B cell (primary cell): Measurements from ENCODE around the gene TOR1AIP2. TPM values are rescaled to one million over a fixed set of nuclear protein-coding genes. Genes with fewer than 3 reads are reported as not detected.

Source experiments
- ATAC-seq: fragments of 200-7000 bp; cut with Tn5 transposase; one replicate; pipeline ENCODE4 v1.10.0; 2021; ENCODE audit warnings: low read depth, mild to moderate bottlenecking, moderate number of reproducible peaks, moderate library complexity
- CTCF ChIA-PET: fragments of 350-600 bp; sonication (Branson Sonifier 250); formaldehyde crosslinking; loops from one replicate; lab custom pipeline; 2021; ENCODE audit warnings: antibody characterized with exemption, inconsistent platforms; lab: Charles Lee
- POLR2A ChIA-PET: fragments of 350-600 bp; sonication (Branson Sonifier 250); formaldehyde crosslinking; loops from one replicate; lab custom pipeline; 2021; ENCODE audit warnings: antibody characterized with exemption; lab: Charles Lee
- DNase-seq: peaks from one replicate; pipeline ENCODE4 v3.0.0; 2013
- H2AFZ ChIP-seq: 2 replicates; pipeline ENCODE4 v1.6.1; 2012; ENCODE audit warnings: mild to moderate bottlenecking, low read depth, low read length; ENCODE audit not compliant: insufficient read depth, poor library complexity, severe bottlenecking
- H3K27ac ChIP-seq, 2 donors: 1 replicate in 1 of 2; 2 replicates in 1 of 2; pipeline ENCODE4 v1.5.1; 2012 to 2013; ENCODE audit warnings: low read length in 2 of 2, mild to moderate bottlenecking in 2 of 2, moderate library complexity in 1 of 2
- H3K27me3 ChIP-seq, 4 experiments: fragments of 200-600 bp in 1 of 4; sonication (generic) in 1 of 4; replicated peaks in 1 of 4; 1 replicate in 2 of 4; 2 replicates in 2 of 4; pipeline versions ENCODE4 v1.6.1 to v1.7.0; 2013 to 2016; ENCODE audit warnings: low read length in 3 of 4, mild to moderate bottlenecking in 2 of 4, mixed read lengths in 1 of 4, moderate library complexity in 1 of 4; ENCODE audit not compliant: insufficient read depth in 4 of 4, control insufficient read depth in 3 of 4; ENCODE audit errors: control extremely low read depth in 1 of 4
- H3K36me3 ChIP-seq, 2 experiments: replicated peaks in 1 of 2; 1 replicate in 1 of 2; 2 replicates in 1 of 2; pipeline versions ENCODE4 v1.6.1 to v1.7.1; 2013; ENCODE audit warnings: low read length in 1 of 2; ENCODE audit not compliant: insufficient read depth in 2 of 2, control insufficient read depth in 1 of 2; ENCODE audit errors: control extremely low read depth in 1 of 2, extremely low read depth in 1 of 2
- H3K4me1 ChIP-seq, 2 donors: fragments of 200-600 bp in 1 of 2; sonication (generic) in 1 of 2; 1 replicate in 1 of 2; 2 replicates in 1 of 2; pipeline versions ENCODE4 v1.5.1 to v1.6.1; 2013 to 2017; ENCODE audit warnings: low read length in 2 of 2; ENCODE audit not compliant: control insufficient read depth in 2 of 2, insufficient read depth in 2 of 2
- H3K4me2 ChIP-seq: replicated peaks from 2 replicates; pipeline ENCODE3; 2012; ENCODE audit warnings: mild to moderate bottlenecking, low read depth, low read length; ENCODE audit not compliant: poor library complexity, severe bottlenecking
- H3K4me3 ChIP-seq, 5 experiments: fragments of 200-600 bp in 1 of 5; sonication (generic) in 1 of 5; 1 replicate in 3 of 5; 2 replicates in 2 of 5; pipeline versions ENCODE4 v1.5.1 to v1.7.0; 2011 to 2016; ENCODE audit warnings: low read length in 4 of 5, mild to moderate bottlenecking in 4 of 5, low read depth in 2 of 5, control low read depth in 1 of 5, moderate library complexity in 1 of 5; ENCODE audit not compliant: insufficient read depth in 1 of 5; ENCODE audit errors: control extremely low read depth in 1 of 5, extremely low read depth in 1 of 5
- H3K79me2 ChIP-seq: fragments of 200-600 bp; sonication (generic); one replicate; pipeline ENCODE4 v1.6.0; 2016; ENCODE audit warnings: low read length; ENCODE audit not compliant: control insufficient read depth, insufficient read depth
- H3K9ac ChIP-seq: fragments of 200-600 bp; sonication (generic); 2 replicates; pipeline ENCODE4 v1.6.1; 2017; ENCODE audit warnings: mild to moderate bottlenecking, low read length, moderate library complexity
- H3K9me3 ChIP-seq, 3 donors: one replicate each; pipeline versions ENCODE4 v1.6.1 to v1.7.1; 2013; ENCODE audit warnings: low read length in 2 of 3; ENCODE audit not compliant: control insufficient read depth in 2 of 3, insufficient read depth in 1 of 3; ENCODE audit errors: control extremely low read depth in 1 of 3
- H4K20me1 ChIP-seq: 2 replicates; pipeline ENCODE4 v1.6.0; 2012; ENCODE audit warnings: mild to moderate bottlenecking, low read length; ENCODE audit not compliant: insufficient read depth, control insufficient read depth, poor library complexity, severe bottlenecking
- H3K27ac Mint-ChIP-seq: one replicate; pipeline ENCODE4 v1.8.0; 2021; ENCODE audit warnings: mixed read lengths
- H3K27me3 Mint-ChIP-seq: one replicate; pipeline ENCODE4 v1.8.0; 2021; ENCODE audit warnings: mixed read lengths
- H3K4me1 Mint-ChIP-seq: one replicate; pipeline ENCODE4 v1.8.0; 2021; ENCODE audit warnings: mixed read lengths
- H3K4me3 Mint-ChIP-seq: one replicate; pipeline ENCODE4 v1.8.0; 2021; ENCODE audit warnings: mixed read lengths
- H3K9me3 Mint-ChIP-seq: one replicate; pipeline ENCODE4 v1.8.0; 2022; ENCODE audit warnings: mixed read lengths; ENCODE audit not compliant: insufficient read depth
- EZH2 ChIP-seq: IDR thresholded peaks from 2 replicates; pipeline ENCODE4 v1.6.1; 2012; ENCODE audit warnings: borderline replicate concordance, low read depth, mild to moderate bottlenecking, moderate library complexity, low read length; ENCODE audit not compliant: insufficient read depth, poor library complexity, severe bottlenecking
- WGBS: methylation state at CpG from one replicate; pipeline ENCODE4 v1.1.5; 2013; ENCODE audit warnings: missing lambda C conversion rate; ENCODE audit not compliant: insufficient coverage; 5-methylcytosine and 5-hydroxymethylcytosine counted together
- intact Hi-C: fragments of 100-400 bp; cut with micrococcal nuclease; formaldehyde crosslinking; loops from one replicate; pipeline ENCODE4 v1.10.0; 2022
- polyA plus RNA-seq: library from polyadenylated mRNA; depleted of rRNA; stranded (reverse); fragments of >200 nt; gene quantifications from 2 replicates; pipeline ENCODE4 v1.2.3, GENCODE V29; 2012
- total RNA-seq, 2 donors: library from RNA; stranded (reverse); fragments of 120-200 nt in 1 of 2; gene quantifications; 1 replicate in 1 of 2; 2 replicates in 1 of 2; pipeline versions ENCODE4 v1.2.3 to v1.2.4, GENCODE V29; 2013 to 2022
- TF ChIP-seq, protein P1 (sequence below): fragments of 200-600 bp; IDR thresholded peaks from one replicate; pipeline ENCODE4 v1.8.0; 2022; ENCODE audit warnings: antibody characterized with exemption, mild to moderate bottlenecking

Gene TOR1AIP2
- total and polyA plus RNA-seq, 2 donors (not counting 1 experiment from before 2014, with no cell fraction given), result 13.6 to 54.4 TPM

- Histone ChIP-seq H2AFZ (peak overlapping the region; percentile 80), H3K36me3 (peaks cover 11 to 21% of the 10 kb centered on the region in 2 experiments), H3K4me3 (peak overlapping the region; percentile 67 to 99 (median 92)), H3K79me2 (peaks cover 55% of the 10 kb centered on the region), H3K4me1 (peaks cover 22 to 44% of the 10 kb centered on the region in 2 donors), H3K4me2 (peak overlapping the region; percentile 86), H4K20me1 (no peaks in the 10 kb centered on the region), H3K27ac (peak overlapping the region; percentile 99 to 100), H3K9ac (peak overlapping the region; percentile 98), H3K9me3 (no peaks in the 10 kb centered on the region), H3K27me3 (no peaks in the 10 kb centered on the region)
- ChIA-PET CTCF (interaction anchor here (0.9 to 2.3 kb wide), 4 partner anchors 14 to 110 kb away, joined by 3 to 25 read pairs (median 8); partner anchors contain the start of gene CEP350), POLR2A (interaction anchor here (0.5 to 2.7 kb wide), 4 partner anchors 70 to 1250 kb away, joined by 3 to 31 read pairs (median 11); partner anchors contain the start of genes ACBD6, CEP350 and QSOX1)
- H3K4me1 Mint-ChIP-seq, result peaks cover 54% of the 10 kb centered on the region
- intact Hi-C loops, result loop anchor here (2.0 to 10.0 kb wide), 5 partner anchors 518 to 1206 kb away; partner anchors contain the start of genes AXDND1, FAM20B, IER5 and TOR3A
- H3K4me3 Mint-ChIP-seq, result peak overlapping the region; percentile 99
- no peaks in the 10 kb centered on the region for H3K27me3 Mint-ChIP-seq
- no peak for TF ChIP-seq EZH2
- TF ChIP-seq, protein P1, sequence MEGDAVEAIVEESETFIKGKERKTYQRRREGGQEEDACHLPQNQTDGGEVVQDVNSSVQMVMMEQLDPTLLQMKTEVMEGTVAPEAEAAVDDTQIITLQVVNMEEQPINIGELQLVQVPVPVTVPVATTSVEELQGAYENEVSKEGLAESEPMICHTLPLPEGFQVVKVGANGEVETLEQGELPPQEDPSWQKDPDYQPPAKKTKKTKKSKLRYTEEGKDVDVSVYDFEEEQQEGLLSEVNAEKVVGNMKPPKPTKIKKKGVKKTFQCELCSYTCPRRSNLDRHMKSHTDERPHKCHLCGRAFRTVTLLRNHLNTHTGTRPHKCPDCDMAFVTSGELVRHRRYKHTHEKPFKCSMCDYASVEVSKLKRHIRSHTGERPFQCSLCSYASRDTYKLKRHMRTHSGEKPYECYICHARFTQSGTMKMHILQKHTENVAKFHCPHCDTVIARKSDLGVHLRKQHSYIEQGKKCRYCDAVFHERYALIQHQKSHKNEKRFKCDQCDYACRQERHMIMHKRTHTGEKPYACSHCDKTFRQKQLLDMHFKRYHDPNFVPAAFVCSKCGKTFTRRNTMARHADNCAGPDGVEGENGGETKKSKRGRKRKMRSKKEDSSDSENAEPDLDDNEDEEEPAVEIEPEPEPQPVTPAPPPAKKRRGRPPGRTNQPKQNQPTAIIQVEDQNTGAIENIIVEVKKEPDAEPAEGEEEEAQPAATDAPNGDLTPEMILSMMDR, result no peak
- DNase-seq, result no peak
- peak overlapping the region; percentile 100 for H3K27ac Mint-ChIP-seq
- peak; percentile 17 for ATAC-seq
- WGBS, result 0% methylated on average over 19 of the region's 26 CpGs
- no peaks in the 10 kb centered on the region for H3K9me3 Mint-ChIP-seq
Observed at GRCh38 chr1:179883040-179883744, 5.6 kb upstream of the TOR1AIP2 start.
